NCI-H226 (cell line): Measurements from ENCODE around the gene PRSS50.
"Not testable (repeated sequence)": the region's sequence is repeated elsewhere in the genome, so short reads cannot be mapped to it uniquely, and the experiment has no call there.

Experiments
- DNase-seq: peaks from one replicate; pipeline ENCODE4 v3.0.0-alpha.2; 2015

PRSS50 gene, protein sequence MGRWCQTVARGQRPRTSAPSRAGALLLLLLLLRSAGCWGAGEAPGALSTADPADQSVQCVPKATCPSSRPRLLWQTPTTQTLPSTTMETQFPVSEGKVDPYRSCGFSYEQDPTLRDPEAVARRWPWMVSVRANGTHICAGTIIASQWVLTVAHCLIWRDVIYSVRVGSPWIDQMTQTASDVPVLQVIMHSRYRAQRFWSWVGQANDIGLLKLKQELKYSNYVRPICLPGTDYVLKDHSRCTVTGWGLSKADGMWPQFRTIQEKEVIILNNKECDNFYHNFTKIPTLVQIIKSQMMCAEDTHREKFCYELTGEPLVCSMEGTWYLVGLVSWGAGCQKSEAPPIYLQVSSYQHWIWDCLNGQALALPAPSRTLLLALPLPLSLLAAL

DNA sequence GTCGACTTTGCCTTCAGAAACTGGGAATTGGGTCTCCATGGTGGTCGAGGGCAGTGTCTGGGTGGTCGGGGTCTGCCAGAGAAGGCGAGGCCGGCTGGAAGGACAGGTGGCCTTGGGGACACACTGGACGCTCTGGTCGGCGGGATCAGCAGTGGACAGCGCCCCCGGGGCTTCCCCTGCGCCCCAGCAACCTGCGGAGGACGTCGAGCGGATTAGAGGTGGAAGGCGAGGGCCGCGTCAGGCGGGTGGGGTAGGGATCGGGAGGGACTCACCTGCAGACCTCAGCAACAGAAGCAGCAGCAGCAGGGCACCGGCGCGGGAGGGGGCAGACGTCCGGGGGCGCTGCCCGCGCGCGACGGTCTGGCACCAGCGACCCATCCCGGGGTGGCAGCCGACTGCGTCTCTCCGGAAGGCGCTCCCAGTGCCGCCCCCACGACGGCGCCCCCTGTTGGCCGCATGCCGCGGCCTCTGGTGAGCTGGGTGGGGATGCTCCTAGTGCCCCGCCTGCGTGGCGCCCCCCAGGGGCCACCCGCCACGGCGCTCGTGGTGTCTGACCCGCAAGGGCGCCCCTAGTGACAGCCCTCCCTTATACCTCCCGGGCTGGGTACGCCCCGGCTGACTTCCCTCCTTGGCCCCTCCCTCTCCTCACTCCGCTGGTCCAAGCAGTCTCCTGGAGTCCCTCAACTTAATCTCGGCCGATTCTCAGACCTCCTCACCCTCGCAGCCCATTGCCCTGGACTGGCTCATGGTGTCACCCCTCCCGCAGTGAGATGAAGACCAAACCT, at the start of gene PRSS50:
Gene PRSS50 (minus strand): TSS at position 423 of the 785 bp plus-strand sequence. CDS start 45 bp downstream, at position 378.
- DNase-seq = no peak

DNA sequence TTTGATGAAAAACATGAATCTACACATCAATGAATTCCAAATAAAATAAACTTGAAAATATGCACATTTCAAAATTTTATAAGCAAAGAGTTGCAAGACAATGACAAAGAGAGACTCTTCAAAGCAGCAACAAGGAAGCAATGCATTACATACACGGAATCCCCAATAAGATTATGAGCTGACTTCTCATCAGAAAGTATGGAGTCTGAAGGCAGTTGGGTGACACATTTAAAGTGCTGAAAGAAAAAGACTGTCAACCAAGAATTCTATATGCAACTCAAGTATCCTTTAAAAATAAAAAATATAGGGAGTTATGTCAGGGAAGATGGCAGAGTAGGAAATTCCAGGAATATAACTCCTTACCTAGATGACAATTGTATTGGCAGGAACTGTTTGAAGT, 46.5 kb upstream of the PRSS50 start:
- DNase-seq = no peak

DNA sequence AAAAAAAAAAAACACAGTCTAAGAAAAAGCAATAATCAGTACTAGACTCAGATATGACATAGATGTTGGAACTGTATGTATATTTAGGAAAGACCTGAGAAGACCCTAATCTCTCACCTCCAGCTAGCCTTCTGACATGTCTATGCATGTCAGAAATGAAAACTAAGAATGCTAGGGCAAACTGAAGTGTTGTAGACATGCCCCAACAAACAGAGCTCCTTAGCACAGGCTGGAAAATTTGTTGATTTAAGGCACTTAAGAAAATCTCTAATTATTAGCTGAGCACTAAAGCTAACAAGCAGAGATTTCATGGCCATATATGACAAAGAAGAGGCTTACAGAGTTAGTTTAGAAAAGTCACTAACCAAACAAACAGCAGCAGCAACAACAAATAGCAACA, 45.5 kb upstream of the PRSS50 start:
- no peak for DNase-seq

DNA sequence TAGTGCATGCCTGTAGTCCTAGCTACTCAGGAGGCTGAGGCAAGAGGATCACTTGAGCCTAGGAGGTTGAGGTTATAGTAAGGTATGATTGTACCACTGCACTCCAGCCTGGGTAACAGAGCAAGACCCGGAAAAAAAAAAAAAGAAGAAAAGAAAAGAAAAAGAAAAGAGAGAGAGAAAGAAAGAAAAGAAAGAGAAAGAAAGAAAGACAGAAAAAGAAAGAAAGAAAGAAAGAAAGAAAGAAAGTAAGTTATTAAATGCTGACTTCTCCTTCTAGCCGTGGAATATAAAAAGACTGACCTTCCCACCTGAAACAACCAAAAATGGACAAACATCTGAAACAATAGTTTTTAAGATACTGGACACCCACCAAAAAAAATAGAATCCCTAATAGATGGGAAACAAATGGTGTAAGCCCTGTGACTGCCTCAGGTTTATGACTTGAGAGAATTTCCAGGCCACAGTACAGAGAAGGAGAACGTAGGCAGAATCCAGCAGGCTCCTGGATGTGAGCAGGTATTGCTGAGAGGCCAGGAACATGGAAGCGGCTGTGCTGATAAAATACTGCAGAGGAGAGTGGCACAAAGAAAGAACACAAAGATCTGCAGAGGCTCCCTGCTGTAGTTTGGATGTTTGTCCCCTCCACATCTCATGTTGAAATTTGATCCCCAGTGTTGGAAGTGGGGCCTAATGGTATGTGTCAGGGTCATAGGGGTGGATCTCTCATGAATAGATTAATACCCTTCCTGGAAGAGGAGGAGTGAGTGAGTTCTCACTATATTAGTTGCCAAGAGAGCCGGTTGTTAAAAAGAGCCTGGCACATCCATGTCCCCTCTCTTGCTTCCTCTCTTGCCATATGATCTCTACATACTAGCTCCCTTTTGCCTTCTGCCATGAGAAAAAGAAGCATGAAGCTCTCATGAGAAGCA, 41.8 kb upstream of the PRSS50 start:
- no peak for DNase-seq

DNA sequence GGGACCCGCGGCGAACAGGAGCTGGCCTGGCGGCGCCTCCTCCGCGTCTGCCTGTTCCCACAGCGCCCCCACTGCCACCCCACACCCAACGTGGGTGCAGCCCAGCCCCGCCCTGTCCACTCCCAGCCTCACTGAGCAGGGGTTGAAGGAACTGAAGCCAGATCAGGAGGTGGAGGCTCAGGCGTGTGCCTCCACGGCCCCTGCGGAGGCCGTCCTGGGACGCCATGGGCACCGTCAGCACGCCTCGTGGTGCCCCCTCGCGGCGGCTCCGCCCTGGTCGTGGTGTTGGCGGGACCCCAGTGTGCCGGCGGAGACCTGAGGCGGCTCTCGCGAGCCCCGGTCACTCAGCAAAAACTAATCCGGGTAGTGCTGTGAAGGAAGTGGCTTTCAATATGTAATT, 39.0 kb upstream of the PRSS50 start:
- DNase-seq = no peak

DNA sequence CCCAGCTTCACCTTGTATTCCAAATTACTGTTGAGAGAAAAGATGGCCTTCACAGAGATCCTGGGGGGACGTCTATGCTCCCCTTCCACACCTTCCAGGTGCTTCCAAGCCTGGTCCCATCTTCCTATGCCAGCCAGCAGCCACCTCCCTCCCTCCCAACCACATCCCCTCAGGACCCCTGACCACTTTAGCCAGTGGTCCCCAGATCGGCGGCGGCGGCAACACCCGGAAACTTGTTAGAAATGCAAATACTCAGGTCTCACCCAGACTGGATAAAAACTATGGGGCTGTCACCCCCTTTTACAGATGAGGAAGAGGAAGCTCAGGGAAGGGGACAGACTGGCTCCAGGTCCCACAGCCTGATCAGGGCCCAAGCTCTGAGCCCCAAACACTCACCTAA, 38.0 kb upstream of the PRSS50 start:
- DNase-seq = no peak

DNA sequence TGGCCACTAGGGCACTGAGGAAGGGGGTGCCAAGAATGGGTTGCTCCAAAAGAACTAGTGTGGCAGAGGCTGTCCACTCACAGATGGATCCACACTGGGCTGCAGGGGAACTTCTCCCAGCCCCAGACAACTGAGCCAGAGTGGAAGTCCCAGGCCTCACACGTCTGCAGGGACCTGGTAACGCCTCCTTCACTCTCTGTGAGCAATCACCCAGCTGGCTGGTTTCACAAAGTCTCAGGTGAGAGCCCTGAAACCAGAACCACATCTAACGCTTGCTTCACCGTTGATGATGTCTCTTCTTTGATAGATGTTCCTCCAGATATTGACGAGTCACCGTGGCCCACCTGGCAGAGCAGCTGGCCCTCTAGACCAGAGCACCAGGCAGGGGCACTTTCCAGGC, 35.5 kb upstream of the PRSS50 start:
- DNase-seq = not testable (repeated sequence)

DNA sequence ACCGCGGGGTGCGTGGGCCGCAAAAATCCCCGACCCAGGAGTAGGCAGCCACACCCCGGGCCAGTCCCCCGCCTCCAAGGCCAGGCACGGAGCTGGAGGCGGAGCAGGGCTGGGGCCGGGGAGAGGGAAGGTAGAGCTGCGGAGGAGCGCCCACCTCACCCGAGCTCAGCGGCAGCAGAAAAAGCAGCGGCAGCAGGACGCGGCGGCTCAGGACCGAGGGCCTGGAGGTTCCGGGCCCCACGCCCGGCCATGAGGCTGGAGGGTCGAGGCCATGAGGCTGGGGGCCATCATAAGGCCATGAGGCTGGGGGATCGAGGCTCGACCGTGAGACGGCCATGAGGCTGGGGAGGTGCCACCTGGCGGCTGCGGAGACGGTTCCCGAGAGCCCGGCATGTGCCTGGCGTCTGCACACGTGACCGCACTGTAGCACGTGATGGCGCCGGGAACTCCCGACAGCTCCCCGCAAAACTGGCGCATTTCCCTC, 32.9 kb upstream of the PRSS50 start:
- no peak for DNase-seq

DNA sequence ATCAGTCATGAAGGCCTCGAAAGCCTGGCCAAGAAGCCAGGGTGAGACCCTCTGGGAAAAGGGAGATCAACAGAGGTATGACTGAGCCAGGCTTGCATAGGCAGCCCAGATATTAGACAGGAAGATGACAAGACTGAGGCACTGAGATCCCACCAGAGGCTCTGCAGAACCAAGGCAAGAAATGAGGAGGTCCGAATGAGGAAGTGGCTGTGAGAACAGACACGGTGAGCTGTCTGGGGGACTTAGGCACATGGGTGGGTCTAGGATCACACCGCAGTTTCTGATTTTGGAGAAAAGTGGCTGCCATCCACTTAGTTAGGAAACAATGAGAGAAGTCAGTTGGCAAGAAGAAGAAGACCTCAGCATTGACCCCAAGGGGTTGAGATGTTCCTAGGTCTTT, 31.5 kb upstream of the PRSS50 start:
- no peak for DNase-seq

DNA sequence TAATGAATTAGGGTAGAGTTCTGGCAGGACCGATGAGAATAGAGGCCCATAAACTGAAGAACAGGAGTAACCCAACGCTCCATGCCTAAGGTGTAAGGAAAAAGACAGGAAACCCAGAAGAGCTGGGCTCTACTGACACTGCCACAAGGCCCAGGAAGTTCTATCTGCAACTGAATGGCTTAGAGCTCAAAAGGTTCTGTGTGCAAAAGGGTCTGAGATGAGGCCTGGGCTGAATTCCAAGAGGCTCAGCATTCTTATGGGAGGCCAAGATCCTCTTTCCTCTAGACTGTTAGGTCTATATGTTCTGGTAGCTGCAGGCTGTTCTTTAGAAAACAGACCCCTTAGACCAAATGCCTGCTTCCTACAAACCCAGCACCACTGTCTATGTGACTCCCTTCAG, 30.5 kb upstream of the PRSS50 start:
- DNase-seq = no peak

DNA sequence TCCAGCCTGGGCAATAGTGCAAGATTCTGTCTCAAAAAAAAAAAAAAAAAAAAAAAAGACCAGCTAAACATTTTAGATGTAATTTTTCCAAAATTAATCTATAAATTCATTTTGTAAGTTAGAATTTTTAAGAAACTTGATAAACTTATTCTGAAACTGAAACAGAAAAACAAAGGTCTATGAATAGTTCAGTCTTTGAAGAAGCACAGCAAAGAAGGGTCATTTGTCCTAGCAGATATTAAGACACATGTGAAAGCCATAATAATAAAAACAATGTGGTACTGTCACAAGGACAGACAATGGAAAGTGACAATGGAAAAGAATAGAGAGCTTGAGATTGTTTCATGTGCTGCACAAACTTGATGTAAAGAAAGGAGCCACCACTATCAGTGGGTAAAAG, 29.0 kb upstream of the PRSS50 start:
- no peak for DNase-seq

DNA sequence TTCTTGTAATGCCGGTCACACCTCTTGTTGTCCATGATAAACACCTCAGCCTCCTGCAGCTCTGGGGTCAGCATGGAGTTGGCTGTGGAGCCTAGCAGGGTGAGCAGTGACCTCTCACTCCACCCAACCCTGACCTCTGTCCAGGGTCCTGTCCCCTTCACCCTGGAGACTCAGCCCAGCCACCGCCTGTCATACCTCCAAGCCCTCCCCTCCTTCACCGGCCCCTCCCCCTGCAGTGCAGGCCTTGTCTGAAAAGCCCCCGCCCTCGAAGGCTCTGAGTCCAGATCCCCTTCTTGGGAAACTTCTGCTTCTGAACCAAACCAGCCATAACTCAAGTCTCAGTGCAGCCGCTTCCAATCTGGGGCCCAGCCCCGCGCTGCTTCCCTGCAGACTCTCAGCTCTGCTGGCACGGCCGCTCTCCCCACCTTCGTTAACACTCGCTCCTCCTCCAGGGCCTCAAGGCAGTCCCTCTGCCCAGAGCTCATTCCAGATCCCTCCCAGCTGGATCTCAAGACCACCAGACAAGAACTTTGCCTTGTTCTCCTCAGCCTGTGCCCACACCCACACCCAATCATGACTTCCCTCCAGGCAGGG, 25.4 kb upstream of the PRSS50 start:
- DNase-seq = no peak

DNA sequence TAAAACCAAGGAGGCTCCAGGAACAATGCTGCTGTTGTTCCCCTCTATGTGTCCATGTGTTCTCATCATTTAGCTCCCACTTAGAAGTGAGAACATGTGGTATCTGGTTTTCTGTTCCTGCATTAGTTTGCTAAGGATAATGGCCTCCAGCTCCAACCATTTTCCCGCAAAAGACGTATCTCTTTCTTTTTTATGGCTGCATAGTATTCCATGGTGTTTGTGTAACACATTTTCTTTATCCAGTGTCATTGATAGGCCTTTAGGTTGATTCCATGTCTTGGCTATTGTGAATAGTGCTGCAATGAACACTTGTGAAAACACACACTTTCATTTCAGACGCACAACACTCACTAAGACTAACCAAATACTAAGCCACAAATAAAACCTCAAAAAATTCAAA, 21.9 kb upstream of the PRSS50 start:
- not testable (repeated sequence) for DNase-seq

DNA sequence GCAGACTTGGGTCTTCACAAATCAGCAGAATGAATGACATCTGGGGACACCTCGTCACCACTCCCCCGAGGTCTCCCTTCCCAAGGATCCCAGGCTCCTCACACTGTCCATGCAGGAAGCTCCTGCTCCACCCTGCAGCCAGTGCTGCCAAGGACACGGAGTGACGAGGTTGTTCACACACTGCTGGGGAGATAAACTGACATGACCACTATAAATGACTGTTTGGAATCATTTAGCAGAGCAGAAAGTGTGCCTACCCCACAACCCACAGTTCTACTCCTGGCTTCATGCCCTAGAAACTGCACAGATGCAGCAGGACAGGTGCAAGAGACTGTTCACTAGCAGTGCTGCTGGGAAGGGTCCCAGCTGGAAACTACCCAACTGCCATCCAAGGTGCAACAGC, 19.7 kb upstream of the PRSS50 start:
- DNase-seq = no peak

DNA sequence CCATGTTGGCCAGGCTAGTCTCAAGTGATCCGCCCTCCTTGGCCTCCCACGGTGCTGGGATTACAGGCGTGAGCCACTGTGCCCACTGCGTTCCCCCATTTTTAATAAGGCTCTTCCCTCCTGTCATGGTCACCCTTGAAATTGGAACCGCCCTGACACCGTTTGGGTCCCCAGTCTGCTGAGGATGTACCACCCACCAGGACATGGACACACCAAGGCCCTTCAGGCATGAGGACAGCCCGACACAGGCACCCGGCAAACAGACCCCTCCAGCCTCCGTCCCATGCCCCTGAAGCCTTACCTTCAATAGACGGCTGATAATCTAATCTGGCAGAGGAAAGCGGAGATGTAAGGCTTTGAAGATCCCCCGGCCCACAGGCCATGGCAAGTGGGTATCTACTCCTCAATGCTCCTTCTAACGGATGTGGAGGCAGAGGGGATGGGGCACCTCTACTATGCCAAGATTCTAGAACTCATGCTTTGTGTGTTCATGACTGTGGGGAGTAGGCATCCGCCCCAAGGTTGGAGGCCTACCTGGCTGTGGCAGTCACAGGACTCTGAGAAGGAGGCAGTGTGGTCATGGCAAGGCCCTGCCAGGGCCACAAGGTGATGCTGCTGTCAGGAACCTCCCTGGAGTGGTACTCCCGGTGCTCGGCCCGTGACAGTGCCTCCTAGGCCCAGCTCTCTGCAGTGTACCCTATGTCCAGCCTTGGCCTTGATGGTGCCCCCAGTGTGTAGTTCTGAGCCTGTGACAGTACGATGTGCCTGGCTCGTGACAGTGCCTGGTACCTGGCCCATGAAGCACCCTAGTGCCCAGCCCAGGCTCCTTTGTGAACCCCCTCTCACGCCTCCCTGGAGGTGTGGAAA, 18.6 kb upstream of the PRSS50 start:
- DNase-seq = no peak

DNA sequence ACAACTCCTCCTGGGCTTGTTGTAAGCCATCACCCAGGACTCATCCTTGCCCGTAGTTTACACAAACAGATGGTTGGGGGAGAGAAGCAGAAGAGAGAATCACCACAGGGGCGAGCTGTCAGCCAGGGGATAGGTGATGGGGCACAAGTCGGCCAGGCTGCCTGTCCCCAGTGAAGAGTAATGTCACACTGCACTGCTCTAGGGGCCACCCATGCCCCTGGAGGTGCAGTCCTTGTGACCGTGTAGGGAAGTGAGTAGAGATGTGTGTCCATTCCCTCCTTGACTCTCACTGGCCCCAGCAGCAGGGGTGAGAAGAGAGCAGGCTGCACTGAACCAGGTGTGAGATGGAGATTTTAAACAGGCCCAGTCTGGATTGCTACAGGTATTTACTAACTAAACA, 17.1 kb upstream of the PRSS50 start:
- DNase-seq = no peak

DNA sequence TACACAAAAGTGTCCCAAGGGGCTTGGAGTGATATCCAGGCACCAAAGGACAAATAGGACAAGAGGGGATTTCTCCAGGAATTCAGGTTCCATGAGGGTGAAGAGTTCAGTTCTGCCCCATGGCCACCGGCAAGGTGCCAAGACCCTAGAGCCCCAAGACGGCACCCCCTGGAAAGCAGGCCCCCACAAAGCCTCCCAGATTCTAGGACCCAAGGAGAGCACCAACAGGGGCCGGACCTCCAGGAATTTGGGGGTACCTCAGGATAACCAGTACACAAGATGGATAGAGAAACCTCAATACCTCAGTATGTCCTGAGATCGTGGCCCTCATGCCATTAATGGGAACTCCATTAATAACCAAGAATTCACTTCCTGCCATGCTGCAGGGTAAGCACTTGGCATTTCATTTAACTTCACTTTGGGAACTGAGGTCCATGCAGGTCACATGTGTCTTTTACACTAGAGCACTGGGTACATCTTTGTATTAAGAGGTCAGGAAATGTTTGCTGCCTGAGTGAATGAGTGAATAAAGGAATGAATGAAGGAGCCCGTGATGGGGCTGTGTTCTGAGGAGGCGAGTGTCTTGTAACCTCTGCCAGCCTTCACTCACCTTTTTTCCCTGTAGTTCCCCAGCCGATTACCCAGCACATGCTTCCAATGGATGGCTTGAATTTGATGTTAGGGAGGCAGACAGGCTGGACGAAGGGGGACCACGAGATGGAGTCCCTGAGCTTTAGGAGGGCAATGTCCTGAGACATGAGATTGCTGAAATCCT, 15.5 kb upstream of the PRSS50 start:
- DNase-seq = no peak

DNA sequence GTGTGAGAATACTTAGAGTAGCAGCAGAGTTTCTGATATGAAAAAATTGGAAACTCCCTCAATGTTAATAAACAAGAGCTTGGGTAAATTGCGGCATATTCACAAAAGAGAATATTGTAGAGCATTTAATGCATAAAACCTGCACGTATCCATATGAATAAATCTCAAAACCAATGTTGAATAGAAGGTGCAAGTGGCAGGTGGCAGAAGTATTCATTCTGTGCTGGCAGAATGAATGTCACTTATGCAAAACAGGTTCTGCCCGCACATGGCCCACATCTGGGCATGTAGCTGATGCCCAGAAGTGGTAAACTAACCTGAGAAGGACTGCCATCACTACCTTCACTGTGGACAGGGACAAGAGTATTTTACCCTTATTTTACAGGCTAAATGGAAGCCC, 14.1 kb upstream of the PRSS50 start:
- DNase-seq = no peak

DNA sequence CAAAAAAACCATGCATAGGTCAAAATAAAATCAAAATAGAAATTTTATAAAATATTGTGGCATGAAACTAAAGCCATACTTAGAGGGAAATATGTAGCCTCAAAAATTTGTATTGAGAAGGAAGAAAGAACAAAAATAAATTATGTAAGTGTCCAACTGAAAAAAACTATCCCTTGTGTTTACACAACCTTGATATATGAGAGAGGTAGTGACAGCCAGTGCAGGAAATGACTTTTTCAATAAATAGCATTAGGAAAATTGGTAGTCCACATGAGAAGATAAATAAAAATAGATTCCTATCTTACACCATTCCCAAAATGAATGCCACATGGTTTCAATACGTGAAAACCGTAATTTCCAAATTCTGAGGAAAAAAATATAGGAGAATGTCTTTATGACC, 13.2 kb upstream of the PRSS50 start:
- DNase-seq = no peak

DNA sequence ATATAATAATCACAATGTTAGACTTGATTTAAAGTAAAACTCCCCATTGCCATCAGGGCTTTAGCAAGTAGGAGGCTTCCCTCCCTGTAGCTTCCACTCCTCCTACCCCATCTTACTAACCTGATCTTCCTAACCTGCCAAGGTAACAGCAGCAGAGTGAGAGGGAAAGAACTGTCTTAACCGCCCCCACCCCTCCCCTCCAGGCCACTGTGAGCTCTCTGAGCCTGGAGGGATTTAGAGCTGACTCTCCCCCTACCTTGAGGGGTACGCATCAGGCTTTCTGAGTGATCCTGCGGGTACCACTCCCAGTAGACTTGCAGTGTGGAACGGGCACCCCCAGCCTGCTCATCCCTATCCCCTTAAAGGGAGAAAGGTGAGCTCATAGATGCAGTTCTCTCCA, 11.4 kb upstream of the PRSS50 start:
- no peak for DNase-seq
